GM12875 (cell line): ENCODE results near the gene DOCK4.

Experiments
- H3K4me3 ChIP-seq: one replicate; pipeline ENCODE4 v1.5.1; 2011; ENCODE audit warnings: low read depth, low read length, control low read depth
- TF ChIP-seq, protein P1 (sequence below): IDR thresholded peaks from 2 replicates; pipeline ENCODE4 v1.5.1; 2011; ENCODE audit warnings: low read depth, mild to moderate bottlenecking, control low read depth, inconsistent platforms, low read length, moderate library complexity, borderline replicate concordance; ENCODE audit not compliant: insufficient read depth

Gene DOCK4

GRCh38 chr7:111727905-111728634 is 478.1 kb downstream of the DOCK4 start:
- H3K4me3 ChIP-seq: no peak overlapping the region
- TF ChIP-seq, protein P1, sequence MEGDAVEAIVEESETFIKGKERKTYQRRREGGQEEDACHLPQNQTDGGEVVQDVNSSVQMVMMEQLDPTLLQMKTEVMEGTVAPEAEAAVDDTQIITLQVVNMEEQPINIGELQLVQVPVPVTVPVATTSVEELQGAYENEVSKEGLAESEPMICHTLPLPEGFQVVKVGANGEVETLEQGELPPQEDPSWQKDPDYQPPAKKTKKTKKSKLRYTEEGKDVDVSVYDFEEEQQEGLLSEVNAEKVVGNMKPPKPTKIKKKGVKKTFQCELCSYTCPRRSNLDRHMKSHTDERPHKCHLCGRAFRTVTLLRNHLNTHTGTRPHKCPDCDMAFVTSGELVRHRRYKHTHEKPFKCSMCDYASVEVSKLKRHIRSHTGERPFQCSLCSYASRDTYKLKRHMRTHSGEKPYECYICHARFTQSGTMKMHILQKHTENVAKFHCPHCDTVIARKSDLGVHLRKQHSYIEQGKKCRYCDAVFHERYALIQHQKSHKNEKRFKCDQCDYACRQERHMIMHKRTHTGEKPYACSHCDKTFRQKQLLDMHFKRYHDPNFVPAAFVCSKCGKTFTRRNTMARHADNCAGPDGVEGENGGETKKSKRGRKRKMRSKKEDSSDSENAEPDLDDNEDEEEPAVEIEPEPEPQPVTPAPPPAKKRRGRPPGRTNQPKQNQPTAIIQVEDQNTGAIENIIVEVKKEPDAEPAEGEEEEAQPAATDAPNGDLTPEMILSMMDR: no peak

GRCh38 chr7:111718886-111719285 is 487.3 kb downstream of the DOCK4 start:
- H3K4me3 ChIP-seq: no peak overlapping the region
- TF ChIP-seq, protein P1: no peak

GRCh38 chr7:111711426-111712065 is 494.7 kb downstream of the DOCK4 start:
- TF ChIP-seq, protein P1: no peak
- no peak overlapping the region for H3K4me3 ChIP-seq

- TF ChIP-seq, protein P1: no peak
- H3K4me3 ChIP-seq: no peak overlapping the region
Measured at GRCh38 chr7:111710839-111711380, 495.3 kb downstream of the DOCK4 start.

- H3K4me3 ChIP-seq: no peak overlapping the region
- TF ChIP-seq, protein P1: no peak
Measured at GRCh38 chr7:111708072-111708471, 498.1 kb downstream of the DOCK4 start.

DNA sequence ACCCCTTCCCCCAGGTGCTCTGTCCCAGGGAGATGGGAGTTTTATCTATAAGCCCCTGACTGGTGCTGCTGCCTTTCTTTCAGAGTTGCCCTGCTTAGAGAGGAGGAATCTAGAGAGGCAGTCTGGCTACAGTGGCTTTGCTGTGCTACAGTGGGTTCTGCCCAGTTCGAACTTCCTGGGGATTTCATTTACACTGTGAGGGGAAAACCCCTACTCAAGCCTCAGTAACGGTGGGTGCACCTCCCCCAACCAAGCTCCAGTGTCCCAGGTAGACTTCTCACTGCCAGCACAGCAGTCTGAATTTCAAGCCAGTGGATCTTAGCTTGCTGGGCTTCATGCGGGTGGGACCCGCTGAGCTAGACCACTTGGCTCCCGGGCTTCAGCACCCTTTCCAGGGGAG is 500.4 kb downstream of the DOCK4 start:
- no peak overlapping the region for H3K4me3 ChIP-seq
- TF ChIP-seq, protein P1: no peak

DNA sequence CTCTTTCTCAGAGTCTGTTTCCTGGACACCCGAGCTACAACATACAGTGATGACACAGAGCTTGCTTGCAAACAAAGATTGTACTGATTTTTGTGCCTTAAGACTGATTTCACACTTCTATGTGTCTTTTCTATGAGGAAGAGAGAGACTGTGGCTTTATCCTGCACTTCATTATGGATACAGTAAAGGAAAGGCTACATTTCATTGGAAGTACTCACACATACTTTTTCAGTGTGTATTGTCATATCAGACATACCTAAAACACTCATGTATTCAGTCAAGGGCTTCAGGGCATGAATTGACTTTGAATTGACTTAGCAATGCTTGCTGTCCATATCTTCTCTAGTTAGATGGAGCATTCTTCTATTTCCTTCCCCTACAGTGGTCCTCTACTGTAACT is 508.4 kb downstream of the DOCK4 start:
- TF ChIP-seq, protein P1: no peak
- no peak overlapping the region for H3K4me3 ChIP-seq
